GM21619 (cell line): Measurements from ENCODE around the gene IL15RA.
A peak's percentile ranks its signal among the peaks of the same experiment; 100 is the strongest.
"Not testable (repeated sequence)": the region's sequence is repeated elsewhere in the genome, so short reads cannot be mapped to it uniquely, and the experiment has no call there.

Source experiments
- ATAC-seq: cut with Tn5 transposase; IDR thresholded peaks from one replicate; pipeline ENCODE4 v1.9.1; 2021; ENCODE audit not compliant: unreplicated experiment

Gene IL15RA

DNA sequence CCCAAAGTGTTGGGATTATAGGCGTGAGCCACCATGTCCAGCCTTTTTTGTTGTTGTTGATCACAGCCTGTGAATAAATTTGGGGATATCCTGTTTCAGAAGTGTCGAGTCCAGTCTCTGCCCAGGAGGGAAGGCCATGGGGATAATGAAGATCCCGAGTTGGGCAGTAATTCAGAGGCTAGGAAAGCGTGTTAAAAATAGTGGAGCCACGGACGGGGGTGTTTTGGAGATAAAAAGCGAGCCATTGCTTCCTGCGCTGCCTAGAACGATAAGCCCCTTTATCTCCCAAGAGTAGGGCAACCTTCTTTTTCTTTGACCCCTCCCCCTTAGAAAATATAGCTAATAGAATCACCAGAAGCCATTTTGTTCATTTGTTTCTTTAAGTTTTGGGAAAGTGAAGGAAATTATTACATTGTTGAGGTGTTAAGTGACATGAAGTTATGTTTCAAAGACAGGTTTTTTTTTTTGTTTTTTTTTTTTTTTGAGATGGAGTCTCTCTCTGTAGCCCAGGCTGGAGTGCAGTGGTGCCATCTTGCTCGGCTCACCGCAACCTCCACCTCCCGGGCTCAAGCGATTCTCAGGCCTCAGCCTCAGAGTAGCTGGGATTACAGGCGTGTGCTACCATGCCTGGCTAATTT is 43.3 kb downstream of the IL15RA start:
- no peak for ATAC-seq

DNA sequence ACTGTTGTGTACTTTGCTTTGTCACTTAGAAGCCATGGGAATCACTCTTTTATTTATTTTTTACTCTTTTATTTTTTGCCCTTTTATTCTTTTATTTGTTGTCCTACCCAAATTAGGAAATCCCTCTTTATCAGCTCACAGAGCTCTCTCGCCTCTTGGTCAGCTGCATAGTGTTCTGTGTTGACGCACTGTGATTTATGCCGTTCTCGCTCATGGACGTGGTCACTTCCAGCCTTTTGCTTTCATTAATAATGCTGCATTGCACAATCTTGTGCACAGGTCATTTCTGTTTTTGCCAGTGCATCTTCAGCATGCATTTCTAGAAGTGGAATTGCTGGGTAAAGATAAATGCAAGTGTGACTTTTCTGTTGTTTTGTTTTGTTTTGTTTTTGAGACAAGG is 45.0 kb downstream of the IL15RA start:
- ATAC-seq, result no peak

DNA sequence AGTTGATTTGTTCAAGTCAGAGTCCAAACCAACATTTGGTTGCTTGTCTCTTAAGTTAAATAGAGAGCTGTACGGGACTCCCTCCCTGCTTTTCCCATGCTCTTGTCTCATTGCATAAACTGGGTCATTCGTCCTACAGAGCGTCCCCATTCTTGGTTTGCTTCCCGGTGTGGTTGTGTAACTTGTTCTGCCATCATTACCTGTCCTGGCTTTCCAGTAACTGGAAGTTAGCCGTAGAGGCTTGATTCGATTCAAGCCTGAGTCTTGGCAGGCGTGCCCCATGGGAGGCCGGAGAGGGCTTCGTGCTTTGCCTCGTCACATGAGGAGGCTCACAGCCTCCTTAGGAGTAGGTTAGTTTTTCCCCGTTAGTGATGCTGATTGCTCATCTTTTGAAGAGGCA is 47.1 kb downstream of the IL15RA start:
- ATAC-seq, result no peak

- no peak for ATAC-seq
Observed at GRCh38 chr10:5929442-5929841, 47.9 kb downstream of the IL15RA start.

GRCh38 chr10:5927306-5927705 is 50.0 kb downstream of the IL15RA start:
- no peak for ATAC-seq

GRCh38 chr10:5924889-5925288 is 52.5 kb downstream of the IL15RA start:
- no peak for ATAC-seq

GRCh38 chr10:5921746-5922145 is 55.6 kb downstream of the IL15RA start:
- ATAC-seq, result no peak

DNA sequence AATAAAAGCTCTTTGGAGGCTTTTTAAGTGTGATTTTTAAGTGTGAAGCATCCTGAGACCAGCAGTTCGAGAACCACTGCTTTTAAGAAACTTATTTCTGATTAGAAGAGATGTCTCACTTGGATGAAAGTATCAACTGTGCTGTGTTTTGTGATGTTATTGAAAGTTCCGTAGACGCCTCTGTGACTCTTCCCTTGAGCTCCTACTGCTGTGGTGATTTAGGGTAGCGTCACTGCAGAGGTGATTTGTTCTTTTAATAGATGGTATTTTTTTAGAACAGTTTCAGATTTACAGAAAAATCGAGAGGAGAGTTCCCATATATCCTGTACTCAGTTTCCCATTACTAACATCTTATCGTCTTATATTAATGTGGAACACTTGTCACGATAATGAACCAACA is 57.8 kb downstream of the IL15RA start:
- no peak for ATAC-seq

GRCh38 chr10:5918763-5919162 is 58.6 kb downstream of the IL15RA start:
- ATAC-seq, result no peak

- ATAC-seq, result no peak
Observed at GRCh38 chr10:5917305-5917704, 60.0 kb downstream of the IL15RA start.

- ATAC-seq, result no peak
Observed at GRCh38 chr10:5915451-5915850, 61.9 kb downstream of the IL15RA start.

GRCh38 chr10:5913736-5914135 is 63.6 kb downstream of the IL15RA start:
- no peak for ATAC-seq

DNA sequence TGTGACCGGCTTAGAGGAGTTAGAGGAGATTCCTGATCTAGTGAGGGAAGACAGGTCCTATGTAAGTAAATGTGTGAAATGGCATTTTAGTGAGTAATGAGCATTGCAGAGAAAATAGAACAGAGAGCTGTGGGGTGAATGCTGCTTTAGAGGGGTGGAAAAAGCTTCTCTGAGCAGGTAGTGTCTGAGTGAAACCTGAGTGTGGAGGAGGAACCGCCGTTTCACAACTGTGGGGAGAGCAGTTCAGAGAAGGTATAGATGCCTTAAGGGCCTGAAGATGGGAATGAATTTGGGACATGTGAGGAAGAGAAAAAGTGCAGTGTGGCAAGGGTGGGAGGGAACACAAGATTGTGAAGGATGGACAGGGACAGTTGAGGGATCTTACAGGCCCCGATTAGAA is 65.7 kb downstream of the IL15RA start:
- no peak for ATAC-seq

- ATAC-seq, result no peak
Observed at GRCh38 chr10:5910323-5911100, 66.8 kb downstream of the IL15RA start.

GRCh38 chr10:5908676-5909075 is 68.7 kb downstream of the IL15RA start:
- not testable (repeated sequence) for ATAC-seq

- ATAC-seq, result no peak
Observed at GRCh38 chr10:5906651-5907050, 70.7 kb downstream of the IL15RA start.

- ATAC-seq, result no peak
Observed at GRCh38 chr10:5905854-5906507, 71.4 kb downstream of the IL15RA start.

DNA sequence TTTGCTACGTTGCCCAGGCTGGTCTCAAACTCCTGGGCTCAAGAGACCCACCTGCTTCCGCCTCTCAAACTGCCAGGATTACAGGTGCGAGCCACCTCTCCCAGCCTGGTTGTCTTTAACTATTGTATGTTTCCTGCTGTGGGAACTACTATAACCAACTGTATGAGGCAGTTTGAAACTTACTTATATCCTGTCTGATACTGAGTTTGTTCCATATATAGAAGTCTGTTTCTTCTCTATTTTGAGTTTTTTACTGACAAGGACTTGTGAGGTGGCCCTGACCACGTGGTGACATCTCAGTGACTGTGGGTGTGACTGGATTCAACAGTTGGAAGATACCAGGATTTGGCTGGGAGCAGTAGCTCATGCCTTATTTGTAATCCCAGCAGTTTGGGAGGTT is 73.1 kb downstream of the IL15RA start:
- peak; percentile 94 for ATAC-seq

DNA sequence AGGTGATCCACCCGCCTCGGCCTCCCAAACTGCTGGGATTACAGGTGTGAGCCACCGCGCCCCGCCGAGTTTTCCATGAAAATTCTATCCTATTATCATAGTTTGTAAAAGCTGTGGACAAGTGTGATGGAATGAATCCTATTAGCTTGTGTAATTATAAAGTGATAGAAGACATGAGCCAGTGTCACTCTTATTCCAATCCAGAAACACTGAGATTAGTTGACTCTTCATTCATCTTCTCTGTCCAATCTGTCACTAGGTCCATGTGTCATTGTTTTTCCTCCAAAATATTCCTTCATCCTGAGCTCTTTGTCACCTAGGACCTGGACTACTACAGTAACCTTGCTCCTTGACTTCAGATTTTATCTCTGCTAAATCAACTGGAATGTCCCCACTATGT is 73.8 kb downstream of the IL15RA start:
- no peak for ATAC-seq

GRCh38 chr10:5902511-5903274 is 74.7 kb downstream of the IL15RA start:
- no peak for ATAC-seq
